Astrocyte (in vitro differentiated cells and primary cell): ENCODE measurements around the gene INHBE.
"Not testable (repeated sequence)": the region's sequence is repeated elsewhere in the genome, so short reads cannot be mapped to it uniquely, and the experiment has no call there.

Source experiments
- EZH2 ChIP-seq: IDR thresholded peaks from 2 replicates; pipeline ENCODE4 v1.6.1; 2012; ENCODE audit warnings: mild to moderate bottlenecking, low read length, inconsistent platforms; ENCODE audit not compliant: insufficient read depth
- TF ChIP-seq, protein P1 (sequence below): IDR thresholded peaks from 2 replicates; pipeline ENCODE4 v1.5.1; 2011; ENCODE audit warnings: low read depth, mild to moderate bottlenecking, inconsistent platforms, low read length, moderate library complexity; ENCODE audit not compliant: insufficient read depth

DNA sequence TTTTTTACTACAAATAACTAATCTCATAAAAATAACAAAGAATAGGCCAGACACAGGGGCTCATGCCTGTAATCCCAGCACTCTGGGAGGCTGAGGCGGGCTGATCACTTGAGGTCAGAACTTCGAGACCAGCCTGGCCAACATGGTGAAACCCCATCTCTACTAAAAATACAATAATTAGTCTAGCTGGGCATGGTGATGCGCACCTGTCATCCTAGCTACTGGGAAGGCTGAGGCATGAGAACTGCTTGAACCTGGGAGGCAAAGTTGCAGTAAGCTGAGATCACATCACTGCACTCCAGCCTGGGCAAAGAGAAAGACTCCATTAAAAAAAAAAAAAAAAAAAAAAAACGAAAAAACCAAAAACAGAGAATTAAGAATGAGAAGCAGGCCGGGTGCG, 40.9 kb upstream of the INHBE start:
- TF ChIP-seq, protein P1, sequence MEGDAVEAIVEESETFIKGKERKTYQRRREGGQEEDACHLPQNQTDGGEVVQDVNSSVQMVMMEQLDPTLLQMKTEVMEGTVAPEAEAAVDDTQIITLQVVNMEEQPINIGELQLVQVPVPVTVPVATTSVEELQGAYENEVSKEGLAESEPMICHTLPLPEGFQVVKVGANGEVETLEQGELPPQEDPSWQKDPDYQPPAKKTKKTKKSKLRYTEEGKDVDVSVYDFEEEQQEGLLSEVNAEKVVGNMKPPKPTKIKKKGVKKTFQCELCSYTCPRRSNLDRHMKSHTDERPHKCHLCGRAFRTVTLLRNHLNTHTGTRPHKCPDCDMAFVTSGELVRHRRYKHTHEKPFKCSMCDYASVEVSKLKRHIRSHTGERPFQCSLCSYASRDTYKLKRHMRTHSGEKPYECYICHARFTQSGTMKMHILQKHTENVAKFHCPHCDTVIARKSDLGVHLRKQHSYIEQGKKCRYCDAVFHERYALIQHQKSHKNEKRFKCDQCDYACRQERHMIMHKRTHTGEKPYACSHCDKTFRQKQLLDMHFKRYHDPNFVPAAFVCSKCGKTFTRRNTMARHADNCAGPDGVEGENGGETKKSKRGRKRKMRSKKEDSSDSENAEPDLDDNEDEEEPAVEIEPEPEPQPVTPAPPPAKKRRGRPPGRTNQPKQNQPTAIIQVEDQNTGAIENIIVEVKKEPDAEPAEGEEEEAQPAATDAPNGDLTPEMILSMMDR, result not testable (repeated sequence)
- not testable (repeated sequence) for TF ChIP-seq EZH2
